GM21619 (cell line): ENCODE data around the gene RORB.

Source experiments
- ATAC-seq: cut with Tn5 transposase; IDR thresholded peaks from one replicate; pipeline ENCODE4 v1.9.1; 2021; ENCODE audit not compliant: unreplicated experiment

RORB gene

GRCh38 chr9:74589576-74589975 is 92.4 kb downstream of the RORB start:
- ATAC-seq: peak; percentile 72

DNA sequence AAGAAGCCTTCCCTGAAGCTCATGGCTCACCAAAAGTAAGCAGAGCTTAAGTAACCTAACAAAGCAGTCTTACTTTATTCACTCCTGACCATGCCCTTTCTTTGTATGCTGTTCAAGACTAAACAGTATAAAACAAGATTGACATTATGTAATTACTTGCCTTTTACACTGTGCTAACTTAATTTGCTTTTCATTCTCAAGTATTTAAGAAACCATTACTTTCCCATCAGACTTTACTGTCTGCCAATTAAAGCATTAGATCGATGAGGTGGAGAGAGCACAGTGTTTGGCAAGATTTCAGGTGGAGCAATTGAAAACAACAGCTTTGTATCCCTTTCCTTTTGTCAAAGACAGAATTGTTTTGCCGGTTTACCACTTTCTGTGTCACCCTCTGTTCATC is 98.2 kb downstream of the RORB start:
- ATAC-seq: no peak

- ATAC-seq: no peak
These were observed 101.7 kb downstream of the RORB start for GRCh38 chr9:74598874-74599273.

- peak; percentile 50 for ATAC-seq
These were observed 112.7 kb downstream of the RORB start for GRCh38 chr9:74609671-74610405.

DNA sequence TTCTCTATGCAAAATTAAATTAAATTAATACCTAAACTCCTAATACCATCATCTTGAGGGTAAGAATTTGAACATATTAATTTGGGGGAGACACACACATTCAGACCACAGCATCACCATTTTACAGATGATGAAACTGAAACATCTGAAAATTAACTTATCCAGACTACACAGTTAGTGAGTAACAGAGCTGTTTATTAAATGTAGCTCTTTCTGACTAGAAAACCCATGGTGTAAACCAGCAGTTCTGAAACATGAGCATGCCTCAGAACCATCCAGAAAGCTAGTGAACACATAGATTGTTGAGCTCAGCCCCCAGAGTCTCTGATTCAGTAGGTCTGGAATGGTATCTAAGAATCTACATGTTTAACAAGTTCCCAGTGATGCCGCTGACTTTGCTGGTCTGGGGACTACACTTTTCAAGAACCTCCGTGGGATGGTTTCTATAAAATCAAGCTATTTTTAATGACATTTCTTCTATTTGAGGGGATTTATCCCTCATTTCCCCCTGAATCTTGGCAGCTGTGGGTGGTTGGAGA is 113.5 kb downstream of the RORB start:
- peak; percentile 57 for ATAC-seq

DNA sequence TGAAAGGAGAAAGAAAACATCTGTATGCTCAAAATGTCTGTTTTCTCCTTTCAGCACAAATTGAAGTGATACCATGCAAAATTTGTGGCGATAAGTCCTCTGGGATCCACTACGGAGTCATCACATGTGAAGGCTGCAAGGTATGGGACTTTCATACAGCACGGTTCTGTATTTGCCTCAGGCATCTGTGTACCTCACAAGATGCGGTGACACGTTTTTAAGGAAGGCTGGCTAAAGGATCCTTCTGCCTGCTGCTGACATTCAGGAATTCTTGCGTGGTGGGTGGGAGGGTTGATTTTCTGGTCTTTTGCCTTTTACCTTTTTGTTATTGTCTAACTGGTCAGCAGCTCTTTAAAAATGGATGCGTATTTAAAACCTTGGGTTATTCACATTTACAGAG is 133.1 kb downstream of the RORB start:
- ATAC-seq: no peak

- no peak for ATAC-seq
These were observed 142.0 kb downstream of the RORB start for GRCh38 chr9:74639112-74639511.

DNA sequence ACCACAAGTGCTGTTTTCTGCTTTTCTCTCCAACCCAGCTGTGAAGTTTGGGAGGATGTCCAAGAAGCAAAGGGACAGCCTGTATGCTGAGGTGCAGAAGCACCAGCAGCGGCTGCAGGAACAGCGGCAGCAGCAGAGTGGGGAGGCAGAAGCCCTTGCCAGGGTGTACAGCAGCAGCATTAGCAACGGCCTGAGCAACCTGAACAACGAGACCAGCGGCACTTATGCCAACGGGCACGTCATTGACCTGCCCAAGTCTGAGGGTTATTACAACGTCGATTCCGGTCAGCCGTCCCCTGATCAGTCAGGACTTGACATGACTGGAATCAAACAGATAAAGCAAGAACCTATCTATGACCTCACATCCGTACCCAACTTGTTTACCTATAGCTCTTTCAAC is 145.2 kb downstream of the RORB start:
- no peak for ATAC-seq

- no peak for ATAC-seq
These were observed 146.3 kb downstream of the RORB start for GRCh38 chr9:74643303-74643923.

GRCh38 chr9:74644023-74644422 is 146.9 kb downstream of the RORB start:
- ATAC-seq: no peak

DNA sequence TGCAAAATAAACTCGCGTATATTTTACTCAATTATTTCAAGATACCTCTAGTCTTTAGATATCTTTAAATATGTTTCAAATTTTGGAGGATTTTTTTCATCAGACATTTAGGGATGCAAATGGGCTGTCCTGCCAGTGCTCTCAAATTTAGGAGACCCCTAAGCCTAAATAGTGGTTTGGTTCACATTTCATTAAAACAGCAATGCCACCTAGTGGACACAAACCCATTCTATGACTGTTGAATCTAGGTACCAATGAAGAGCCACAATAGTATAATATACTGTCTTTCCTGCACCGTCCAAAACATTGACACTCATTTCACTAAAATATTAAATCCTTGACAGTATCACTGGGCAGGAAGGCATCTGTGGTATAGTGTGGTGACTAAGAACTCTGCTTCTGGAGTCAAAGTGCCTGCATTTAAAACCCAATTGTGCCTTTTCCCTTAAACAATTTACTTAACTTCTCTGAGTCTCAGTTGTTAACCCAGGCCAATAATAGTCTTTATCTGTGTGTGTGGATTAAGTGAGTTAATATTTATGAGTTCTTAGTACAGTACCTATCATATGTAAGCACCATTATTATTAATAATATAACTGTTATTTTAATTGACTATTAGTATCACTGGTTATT is 148.0 kb downstream of the RORB start:
- ATAC-seq: no peak

DNA sequence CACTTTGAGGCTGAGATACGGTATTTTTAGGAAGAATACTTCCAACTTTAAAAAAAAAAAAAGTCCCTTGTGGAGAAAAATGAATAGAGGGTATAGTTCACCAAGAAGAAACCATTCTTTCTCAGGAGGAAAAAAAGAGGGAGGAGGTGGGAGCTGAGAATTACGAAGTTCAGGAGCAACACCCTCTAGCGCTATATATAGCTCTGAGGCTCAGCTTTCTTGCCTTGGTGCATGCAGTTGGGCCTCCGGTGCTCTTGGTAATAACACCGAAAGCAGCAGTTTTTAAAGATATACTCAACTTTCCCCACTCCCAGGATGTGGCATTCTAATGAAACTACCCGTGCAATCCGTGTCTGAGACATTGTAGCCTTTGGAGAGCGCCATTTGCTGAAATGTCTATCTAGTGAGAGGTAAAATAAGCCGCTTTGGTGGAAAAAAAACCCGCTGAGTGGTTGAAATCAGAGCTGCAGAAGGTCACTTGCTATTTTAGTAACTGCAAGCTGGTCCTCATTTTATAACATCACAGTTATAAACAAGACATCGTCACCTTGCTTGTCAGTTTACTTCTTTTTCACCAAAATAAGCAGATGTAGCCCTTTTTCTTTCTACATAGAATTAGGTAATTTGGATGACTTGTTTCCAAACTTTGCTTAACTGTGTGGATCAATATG is 156.4 kb downstream of the RORB start:
- ATAC-seq: no peak

DNA sequence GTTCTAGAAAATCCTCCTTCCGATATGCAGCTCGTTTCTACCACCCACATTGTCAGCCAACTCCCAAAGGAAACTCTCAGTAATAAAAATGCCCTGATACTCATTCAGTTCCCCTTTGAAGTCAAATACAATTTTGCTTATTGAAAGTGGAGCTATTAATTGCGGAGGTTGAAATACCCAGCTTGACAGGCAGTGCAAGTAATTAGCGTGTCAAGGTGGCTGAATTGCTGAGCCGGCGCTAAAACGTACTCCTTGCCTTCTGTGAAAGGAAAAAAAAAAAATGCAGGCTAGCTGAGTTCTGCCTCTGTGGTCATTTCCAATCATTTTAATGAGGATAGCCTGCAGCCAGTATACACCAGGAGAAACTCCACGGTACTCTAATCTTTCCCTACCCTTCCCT is 165.5 kb downstream of the RORB start:
- ATAC-seq: no peak

DNA sequence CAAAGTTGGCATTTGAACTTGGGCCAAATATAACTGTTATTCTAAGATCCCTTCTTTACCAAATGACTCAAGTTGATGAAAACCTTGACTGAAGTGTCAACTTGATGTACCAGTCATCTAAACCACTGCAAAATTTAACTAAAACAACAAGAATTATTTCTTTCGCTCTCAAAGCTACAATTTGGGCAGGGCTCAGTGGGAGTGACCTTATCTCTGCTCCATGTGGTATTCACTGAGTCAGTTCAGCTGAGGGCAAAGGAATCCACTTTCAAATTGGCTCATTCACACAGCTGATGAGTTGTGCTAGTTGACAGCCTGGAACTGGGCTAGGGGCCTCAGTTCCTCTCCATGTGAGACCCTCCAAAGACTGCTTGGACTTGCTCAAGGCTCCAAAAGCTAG is 166.3 kb downstream of the RORB start:
- no peak for ATAC-seq

GRCh38 chr9:74666625-74667316 is 169.6 kb downstream of the RORB start:
- no peak for ATAC-seq

DNA sequence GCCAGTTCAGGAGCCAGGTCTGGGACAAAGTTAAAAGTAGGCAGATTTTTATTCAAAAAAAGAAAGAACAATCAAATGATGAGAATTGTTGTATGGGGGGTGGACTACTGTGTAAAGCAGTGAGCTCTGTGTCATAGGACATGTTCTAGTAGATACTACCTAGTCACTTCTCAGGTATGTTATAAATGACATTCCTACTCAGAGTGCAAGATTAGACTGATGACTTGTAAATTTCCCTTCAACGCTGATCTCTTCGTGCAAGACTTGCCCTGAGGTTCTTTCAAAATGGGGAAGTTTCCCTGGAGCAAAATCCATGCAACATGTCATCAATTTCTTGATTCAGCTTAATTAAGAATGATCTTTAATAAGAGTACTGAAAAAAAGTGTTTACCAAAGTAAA is 175.1 kb downstream of the RORB start:
- ATAC-seq: no peak

DNA sequence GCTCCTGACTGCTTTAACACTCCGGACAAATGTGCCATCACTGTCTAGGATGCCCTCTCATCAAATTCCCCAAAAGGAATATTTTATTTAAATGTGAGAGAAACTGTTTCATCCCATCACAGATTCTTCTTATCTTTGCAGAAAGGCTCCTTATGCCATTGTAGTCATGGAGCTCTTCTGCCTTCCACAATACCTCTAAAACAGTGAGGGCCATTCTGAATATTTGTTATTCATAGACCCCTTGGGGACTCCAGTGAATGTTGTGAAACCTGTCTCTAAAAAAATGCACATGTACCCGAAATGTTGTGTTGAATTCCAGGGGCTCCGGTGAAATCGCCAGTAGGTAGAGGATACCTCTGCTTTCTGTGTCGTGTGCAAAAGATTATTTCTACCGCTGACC is 176.9 kb downstream of the RORB start:
- ATAC-seq: no peak

- ATAC-seq: no peak
These were observed 184.8 kb downstream of the RORB start for GRCh38 chr9:74681906-74682305.

DNA sequence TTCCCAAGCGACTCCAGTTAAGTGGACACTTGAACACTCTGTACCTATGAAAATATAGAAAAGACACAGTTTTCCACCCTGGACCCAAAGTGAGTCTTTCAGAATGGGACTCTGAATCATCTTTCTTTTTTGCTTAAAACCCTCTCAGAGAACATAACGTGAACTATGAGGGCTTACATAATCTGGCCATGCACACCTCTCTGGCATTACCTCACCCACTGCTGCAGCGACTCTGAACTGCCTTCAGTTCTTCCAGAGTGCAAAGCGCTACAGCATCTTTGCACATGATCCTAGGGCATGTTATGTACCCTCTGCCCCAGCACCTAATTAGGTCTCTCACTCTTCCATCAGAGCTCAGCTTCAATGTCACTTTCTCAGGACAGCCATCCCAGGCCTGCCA is 186.2 kb downstream of the RORB start:
- ATAC-seq: no peak

- ATAC-seq: no peak
These were observed 193.9 kb downstream of the RORB start for GRCh38 chr9:74691058-74691457.

DNA sequence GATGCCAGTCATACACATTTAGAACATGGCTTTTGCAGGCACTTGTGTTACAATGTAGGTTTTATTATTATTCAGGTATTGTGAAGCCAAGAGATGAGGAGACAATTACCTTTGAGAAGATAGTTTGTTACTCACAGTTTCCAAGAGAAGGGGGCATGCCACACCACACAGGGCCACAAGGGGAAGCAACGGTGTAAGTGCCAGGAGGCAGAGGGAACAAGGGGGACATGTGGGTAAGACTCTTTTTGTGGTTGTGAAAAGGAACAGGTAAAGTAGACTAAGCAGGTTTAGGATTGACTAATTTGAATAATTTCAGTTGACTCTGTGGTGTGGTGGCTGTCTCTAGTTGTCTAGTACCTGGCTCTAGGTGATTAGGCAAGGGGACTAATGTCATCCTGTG is 199.4 kb downstream of the RORB start:
- ATAC-seq: no peak
